ELR (cell line): Measurements from ENCODE around the gene SPON1.
"Not testable (repeated sequence)": the region's sequence is repeated elsewhere in the genome, so short reads cannot be mapped to it uniquely, and the experiment has no call there.

Source experiments
- DNase-seq: peaks from one replicate; pipeline ENCODE4 v3.0.0-alpha.2; 2015; ENCODE audit warnings: low read depth

Gene SPON1

DNA sequence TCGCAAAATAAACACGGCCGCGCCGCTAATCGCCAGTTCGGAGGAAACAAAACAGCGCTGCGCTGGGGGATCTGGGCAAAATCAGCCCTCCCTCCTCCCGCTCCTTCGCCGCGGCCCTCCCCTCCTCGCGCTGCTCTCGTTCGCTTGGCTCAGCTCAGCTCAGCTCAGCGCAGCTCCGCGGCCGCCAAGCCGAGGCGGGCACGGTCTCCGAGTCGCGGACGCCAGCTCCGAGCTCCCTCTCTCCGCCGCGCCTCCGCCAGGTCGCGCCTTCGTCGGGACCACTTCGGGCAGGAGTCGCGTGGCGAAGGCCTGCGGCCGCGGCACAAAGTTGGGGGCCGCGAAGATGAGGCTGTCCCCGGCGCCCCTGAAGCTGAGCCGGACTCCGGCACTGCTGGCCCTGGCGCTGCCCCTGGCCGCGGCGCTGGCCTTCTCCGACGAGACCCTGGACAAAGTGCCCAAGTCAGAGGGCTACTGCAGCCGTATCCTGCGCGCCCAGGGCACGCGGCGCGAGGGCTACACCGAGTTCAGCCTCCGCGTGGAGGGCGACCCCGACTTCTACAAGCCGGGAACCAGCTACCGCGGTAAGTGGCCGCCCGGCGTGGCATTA is at the start of gene SPON1:
Gene SPON1, plus strand, starts transcription at position 162 of the 607 bp plus-strand sequence. Its CDS starts 182 bp downstream, at position 344.
- DNase-seq = no peak

DNA sequence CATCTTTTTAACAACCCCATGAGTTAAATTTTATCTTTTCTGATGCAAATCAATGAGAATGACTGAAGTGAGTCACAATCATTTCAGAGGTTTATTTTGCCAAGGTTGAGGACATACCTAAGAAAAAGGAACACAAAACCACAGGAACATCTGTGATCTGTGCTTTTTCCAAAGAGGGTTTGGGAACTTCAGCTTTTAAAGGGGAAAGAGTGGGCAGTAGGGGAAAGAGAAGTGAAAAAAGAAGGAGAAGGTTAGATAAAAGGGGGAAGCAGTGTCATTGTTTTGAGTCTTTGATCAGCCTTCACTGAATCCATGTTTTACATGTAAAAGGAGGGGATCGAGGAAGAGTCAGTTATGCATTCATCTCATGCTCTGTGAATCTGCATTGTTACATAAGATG is 45.3 kb upstream of the SPON1 start:
- no peak for DNase-seq

- no peak for DNase-seq
Measured at GRCh38 chr11:13917904-13918303, 44.6 kb upstream of the SPON1 start.

DNA sequence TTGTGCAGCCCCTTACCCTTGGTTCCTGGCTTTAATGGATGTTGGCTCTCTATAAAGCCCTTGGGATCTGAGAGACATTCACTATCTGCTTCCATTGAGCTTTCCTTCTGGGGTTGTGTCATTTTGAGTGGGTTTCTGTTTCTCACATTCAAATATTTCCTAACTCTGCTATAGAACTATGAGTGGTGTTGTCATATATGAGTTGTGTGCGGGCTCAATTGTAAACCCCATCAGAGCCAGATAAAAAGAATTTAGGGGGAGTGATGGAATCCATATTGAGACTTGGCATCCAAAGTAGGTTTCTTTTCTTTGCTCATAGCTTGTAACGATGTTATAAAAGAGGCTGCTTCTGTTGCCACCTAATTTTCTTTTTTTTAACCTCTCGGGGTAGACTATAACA is 41.8 kb upstream of the SPON1 start:
- no peak for DNase-seq

DNA sequence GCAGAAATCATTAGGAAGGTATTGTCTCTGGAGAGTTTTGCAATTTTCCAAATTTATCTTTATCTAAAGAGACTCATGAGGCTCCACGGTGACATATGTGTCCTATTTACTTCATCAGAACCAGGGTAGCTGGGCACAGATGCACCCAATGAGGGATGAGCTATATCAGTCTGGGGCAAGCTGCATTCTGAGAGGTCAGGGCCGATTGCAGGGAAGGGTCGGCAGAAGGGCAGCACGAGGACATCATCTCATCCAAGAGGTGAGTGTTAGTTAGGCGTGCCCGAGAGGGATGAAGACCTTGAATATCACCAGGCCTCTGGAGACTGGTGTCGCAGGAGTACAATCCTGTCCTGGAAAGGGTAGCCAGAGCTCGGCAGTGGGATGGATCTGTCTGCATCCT is 41.0 kb upstream of the SPON1 start:
- DNase-seq = no peak

GRCh38 chr11:13923182-13923581 is 39.3 kb upstream of the SPON1 start:
- no peak for DNase-seq

DNA sequence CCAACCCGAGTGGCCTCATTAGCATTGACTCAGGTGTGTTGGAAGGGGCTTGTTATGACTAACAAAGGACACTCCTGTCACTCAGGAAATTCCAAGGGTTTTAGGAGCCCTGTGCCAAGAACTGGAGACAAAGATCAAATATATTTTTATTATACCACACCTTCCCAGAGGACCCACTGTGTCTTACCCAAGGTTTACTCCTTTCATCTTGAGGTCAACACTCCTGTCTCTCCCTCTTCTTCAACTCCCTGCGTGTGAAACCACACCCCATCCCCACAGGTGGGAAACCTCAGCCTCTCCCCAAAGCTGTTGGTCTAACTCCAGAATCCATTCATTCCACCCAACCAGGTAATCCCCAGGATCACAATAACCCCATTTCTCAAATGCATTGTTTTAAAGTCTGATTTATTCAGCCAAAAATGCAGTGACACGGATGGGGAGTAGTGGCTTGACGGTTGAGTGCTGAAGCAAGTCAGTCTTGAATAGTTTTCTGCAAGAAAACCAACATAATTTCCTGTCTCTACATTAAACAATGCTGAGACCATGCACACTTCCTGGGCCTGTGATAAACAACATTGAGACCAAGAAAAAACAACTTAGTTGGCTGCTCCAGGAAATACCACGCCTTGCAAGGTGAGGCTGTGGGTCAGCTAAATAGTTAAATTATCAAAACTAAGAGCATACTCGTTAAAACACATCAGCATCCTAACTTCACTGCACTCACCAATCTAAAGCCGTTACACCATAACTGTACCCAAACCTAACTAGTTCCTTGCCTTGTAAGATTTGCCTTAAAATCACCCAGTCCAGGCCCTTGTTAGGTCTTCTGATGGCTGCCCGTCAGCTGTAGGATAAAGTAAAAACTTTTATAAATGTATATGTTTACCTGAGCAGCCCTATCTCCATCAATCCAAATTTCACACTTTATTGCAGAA is 38.5 kb upstream of the SPON1 start:
- DNase-seq = no peak

- DNase-seq = no peak
Measured at GRCh38 chr11:13924801-13925327, 37.7 kb upstream of the SPON1 start.

DNA sequence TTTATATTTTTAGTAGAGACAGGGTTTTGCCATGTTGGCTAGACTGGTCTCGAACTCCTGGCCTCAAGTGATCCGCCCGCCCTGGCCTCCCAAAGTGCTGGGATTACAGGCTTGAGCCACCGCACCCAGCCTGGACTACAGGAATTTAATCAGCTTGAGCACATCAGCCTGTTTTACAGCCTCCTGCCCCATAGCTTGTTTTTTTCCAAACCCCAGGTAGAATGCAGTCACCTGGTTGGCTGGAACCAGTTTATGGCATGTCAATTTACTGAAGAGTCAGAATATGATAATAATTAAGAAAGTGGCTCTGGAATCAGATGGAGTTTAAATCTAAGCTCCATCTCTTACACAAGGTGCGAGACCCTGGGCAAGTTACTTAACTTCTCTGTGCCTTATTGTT is 36.2 kb upstream of the SPON1 start:
- not testable (repeated sequence) for DNase-seq

- no peak for DNase-seq
Measured at GRCh38 chr11:13926981-13927380, 35.5 kb upstream of the SPON1 start.

- no peak for DNase-seq
Measured at GRCh38 chr11:13927481-13927880, 35.0 kb upstream of the SPON1 start.

- DNase-seq = peak; percentile 70
Measured at GRCh38 chr11:13928566-13929251, 33.8 kb upstream of the SPON1 start.

- DNase-seq = no peak
Measured at GRCh38 chr11:13929395-13929891, 33.1 kb upstream of the SPON1 start.

GRCh38 chr11:13931356-13931755 is 31.2 kb upstream of the SPON1 start:
- DNase-seq = no peak

DNA sequence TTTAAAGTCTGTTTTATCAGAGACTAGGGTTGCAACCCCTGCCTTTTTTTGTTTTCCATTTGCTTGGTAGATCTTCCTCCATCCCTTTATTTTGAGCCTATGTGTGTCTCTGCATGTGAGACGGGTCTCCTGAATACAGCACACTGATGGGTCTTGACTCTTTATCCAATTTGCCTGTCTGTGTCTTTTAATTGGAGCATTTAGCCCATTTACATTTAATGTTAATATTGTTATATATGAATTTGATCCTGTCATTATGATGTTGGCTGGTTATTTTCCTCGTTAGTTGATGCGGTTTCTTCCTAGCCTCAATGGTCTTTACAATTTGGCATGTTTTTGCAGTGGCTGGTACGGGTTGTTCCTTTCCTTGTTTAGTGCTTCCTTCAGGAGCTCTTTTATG is 25.4 kb upstream of the SPON1 start:
- not testable (repeated sequence) for DNase-seq

GRCh38 chr11:13938829-13939228 is 23.7 kb upstream of the SPON1 start:
- not testable (repeated sequence) for DNase-seq

DNA sequence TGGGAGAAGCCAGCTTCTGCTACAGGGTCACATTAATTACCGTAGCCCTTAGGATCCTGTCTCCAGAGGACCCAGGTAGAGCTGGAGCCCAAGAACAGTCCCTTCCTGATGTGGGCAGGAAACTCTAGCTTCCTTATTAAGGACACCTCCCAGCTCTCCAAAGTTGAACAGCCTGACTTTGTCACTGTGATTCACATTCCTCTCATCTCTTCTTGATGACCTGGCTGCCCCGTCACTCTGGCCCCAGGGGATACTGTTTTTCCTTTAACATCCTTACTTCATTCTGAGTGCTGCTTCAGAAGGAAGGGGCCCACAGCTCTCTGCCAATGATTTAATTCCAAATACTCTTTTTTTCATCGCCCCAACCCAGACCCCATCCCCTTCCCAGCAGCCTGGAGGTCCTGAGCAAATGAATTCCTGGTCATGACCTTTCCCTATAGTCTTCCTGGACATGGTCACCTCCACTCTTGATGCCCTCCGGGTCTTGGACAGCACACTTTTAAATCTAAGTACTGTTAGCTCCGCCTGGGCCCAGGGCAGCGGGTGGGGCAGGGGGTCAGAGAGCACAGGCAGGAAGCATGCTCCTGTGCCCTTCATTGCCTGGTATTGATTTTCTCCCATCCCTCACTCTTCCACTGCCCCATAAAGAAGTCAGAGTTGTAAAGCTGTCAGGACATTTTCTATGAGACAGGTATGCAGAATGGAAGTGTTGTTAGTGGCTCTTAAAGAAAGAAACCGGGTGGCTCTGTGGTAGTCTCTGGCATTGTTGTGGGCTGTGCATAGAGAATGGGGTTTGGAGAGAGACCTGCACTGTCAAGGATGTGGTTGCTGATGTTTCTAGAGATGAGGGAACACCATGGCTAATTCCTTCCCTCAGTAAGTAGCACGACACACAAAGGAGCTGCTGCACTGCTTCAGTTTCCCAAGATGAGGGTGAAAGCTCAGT is 22.3 kb upstream of the SPON1 start:
- peak; percentile 92 for DNase-seq

DNA sequence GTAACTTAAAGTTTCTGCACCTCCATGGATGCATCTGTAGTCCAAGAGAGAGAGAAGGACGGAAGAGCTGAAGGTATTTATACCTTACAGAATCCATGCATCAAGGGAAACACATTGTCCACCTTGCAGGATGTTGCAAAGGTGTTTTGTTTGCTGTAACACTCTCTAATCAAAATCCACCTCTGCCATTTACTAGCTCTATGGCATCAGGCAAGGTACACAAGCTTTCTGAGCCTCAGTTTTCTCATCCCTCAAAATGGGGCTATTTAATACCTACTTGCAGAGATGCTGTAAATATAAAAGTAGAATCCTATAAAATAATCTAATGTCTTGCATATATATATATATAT is 21.6 kb upstream of the SPON1 start:
- no peak for DNase-seq

GRCh38 chr11:13941775-13942174 is 20.7 kb upstream of the SPON1 start:
- DNase-seq = no peak

GRCh38 chr11:13942378-13942777 is 20.1 kb upstream of the SPON1 start:
- DNase-seq = no peak

DNA sequence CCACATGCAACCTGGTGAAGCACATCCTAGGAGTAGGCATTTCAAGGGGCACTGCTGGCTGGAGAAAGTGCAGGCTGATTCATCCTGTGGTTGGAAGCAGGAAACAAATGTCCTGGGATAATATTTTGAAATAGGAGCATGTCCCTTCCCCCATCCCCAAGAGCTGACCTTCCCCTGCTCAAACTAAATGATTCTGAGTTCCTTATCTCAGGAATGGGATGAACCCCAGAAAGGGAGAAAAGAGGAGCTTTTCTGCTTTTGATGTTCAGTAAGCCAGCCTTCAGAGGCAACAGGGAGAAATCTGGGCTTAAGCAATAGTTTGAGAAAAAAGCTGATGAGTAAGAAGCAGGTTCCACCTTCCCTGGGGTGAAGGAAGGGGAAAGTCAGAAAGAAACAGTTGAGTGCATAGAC is 19.5 kb upstream of the SPON1 start:
- peak; percentile 85 for DNase-seq
